Hepatocyte (in vitro differentiated cells): Measurements from ENCODE around the gene PTPN9.

ENCODE experiments used
- EZH2 ChIP-seq: fragments of 200-600 bp; sonication (generic); IDR thresholded peaks from 2 replicates; pipeline ENCODE4 v1.6.1; 2016; ENCODE audit warnings: antibody characterized with exemption, mild to moderate bottlenecking, borderline replicate concordance
- EZH2phosphoT487 ChIP-seq: fragments of 200-600 bp; sonication (generic); IDR thresholded peaks from one replicate; pipeline ENCODE4 v1.6.1; 2018; ENCODE audit warnings: antibody characterized with exemption, mild to moderate bottlenecking, low read depth, moderate library complexity; ENCODE audit not compliant: unreplicated experiment, severe bottlenecking
- TF ChIP-seq, protein P1 (sequence below): fragments of 200-600 bp; sonication (generic); IDR thresholded peaks from 2 replicates; pipeline ENCODE4 v1.5.1; 2016; ENCODE audit warnings: antibody characterized with exemption, mild to moderate bottlenecking; ENCODE audit not compliant: poor library complexity

DNA sequence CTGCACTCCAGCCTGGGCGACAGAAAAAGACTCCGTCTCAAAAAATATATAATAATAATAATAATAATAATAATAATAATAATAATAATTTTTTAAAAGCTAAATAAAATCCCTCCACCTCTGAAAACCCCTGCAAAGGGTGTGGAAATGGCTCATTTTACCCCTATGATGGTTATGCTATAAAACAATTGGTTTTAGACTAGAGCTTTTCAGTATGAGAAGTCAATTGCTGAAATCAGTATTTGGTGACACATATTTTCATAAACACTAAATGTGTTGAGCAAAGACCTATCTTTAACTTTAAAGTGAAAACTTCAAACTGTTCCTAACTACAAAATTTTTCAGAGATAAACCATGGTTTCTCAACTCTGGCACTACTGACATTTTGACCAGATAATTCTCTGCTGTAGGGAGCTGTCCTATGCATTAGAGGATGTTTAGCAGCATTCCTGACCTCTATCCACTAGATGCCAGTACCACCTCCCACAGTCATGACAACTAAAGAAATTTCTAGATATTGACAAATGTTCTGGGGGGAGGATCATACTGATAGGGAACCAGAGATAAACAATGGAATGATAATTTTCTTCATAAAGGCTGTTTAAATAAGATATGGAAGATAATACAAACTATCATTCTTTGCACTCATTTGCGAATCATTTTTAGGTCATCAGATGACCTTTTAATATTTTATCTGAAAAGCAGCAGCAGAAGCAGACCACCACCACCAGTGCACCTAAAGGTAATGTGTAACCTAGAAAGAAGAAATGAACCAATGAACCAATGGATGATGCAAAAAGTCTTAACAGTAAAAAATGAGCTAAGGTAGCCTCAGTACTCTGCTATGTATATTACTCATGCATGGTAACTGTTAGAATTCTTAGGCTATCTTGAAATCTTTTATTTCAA is 13.8 kb downstream of the PTPN9 start:
- TF ChIP-seq, protein P1, sequence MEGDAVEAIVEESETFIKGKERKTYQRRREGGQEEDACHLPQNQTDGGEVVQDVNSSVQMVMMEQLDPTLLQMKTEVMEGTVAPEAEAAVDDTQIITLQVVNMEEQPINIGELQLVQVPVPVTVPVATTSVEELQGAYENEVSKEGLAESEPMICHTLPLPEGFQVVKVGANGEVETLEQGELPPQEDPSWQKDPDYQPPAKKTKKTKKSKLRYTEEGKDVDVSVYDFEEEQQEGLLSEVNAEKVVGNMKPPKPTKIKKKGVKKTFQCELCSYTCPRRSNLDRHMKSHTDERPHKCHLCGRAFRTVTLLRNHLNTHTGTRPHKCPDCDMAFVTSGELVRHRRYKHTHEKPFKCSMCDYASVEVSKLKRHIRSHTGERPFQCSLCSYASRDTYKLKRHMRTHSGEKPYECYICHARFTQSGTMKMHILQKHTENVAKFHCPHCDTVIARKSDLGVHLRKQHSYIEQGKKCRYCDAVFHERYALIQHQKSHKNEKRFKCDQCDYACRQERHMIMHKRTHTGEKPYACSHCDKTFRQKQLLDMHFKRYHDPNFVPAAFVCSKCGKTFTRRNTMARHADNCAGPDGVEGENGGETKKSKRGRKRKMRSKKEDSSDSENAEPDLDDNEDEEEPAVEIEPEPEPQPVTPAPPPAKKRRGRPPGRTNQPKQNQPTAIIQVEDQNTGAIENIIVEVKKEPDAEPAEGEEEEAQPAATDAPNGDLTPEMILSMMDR = no peak
- TF ChIP-seq EZH2 = no peak
- no peak for TF ChIP-seq EZH2phosphoT487
